GM19468 (cell line): Measurements from ENCODE around the gene RAD51B.

Experiments used
- ATAC-seq: cut with Tn5 transposase; IDR thresholded peaks from one replicate; pipeline ENCODE4 v1.9.1; 2021; ENCODE audit warnings: mild to moderate bottlenecking, moderate library complexity, moderate number of reproducible peaks; ENCODE audit not compliant: unreplicated experiment; ENCODE audit errors: extremely low read depth

The RAD51B gene

GRCh38 chr14:68384881-68385280 is 565.3 kb downstream of the RAD51B start:
- no peak for ATAC-seq

- ATAC-seq = no peak
These were observed 566.9 kb downstream of the RAD51B start for GRCh38 chr14:68386446-68386845.

- ATAC-seq = no peak
These were observed 567.6 kb downstream of the RAD51B start for GRCh38 chr14:68386950-68387779.

GRCh38 chr14:68389943-68390342 is 570.4 kb downstream of the RAD51B start:
- no peak for ATAC-seq

- no peak for ATAC-seq
These were observed 571.2 kb downstream of the RAD51B start for GRCh38 chr14:68390741-68391140.

- no peak for ATAC-seq
These were observed 571.9 kb downstream of the RAD51B start for GRCh38 chr14:68391311-68392014.

GRCh38 chr14:68392393-68393141 is 573.0 kb downstream of the RAD51B start:
- no peak for ATAC-seq

GRCh38 chr14:68393259-68393658 is 573.7 kb downstream of the RAD51B start:
- ATAC-seq = no peak

GRCh38 chr14:68394118-68394763 is 574.7 kb downstream of the RAD51B start:
- ATAC-seq = no peak

- no peak for ATAC-seq
These were observed 575.2 kb downstream of the RAD51B start for GRCh38 chr14:68394764-68395143.

GRCh38 chr14:68395604-68396003 is 576.0 kb downstream of the RAD51B start:
- no peak for ATAC-seq

- ATAC-seq = no peak
These were observed 576.9 kb downstream of the RAD51B start for GRCh38 chr14:68396461-68396860.

GRCh38 chr14:68397371-68397811 is 577.8 kb downstream of the RAD51B start:
- no peak for ATAC-seq

GRCh38 chr14:68397822-68398221 is 578.2 kb downstream of the RAD51B start:
- ATAC-seq = no peak

- no peak for ATAC-seq
These were observed 578.8 kb downstream of the RAD51B start for GRCh38 chr14:68398370-68398769.

GRCh38 chr14:68399971-68400370 is 580.4 kb downstream of the RAD51B start:
- no peak for ATAC-seq

- ATAC-seq = no peak
These were observed 581.7 kb downstream of the RAD51B start for GRCh38 chr14:68401317-68401716.

GRCh38 chr14:68401855-68402254 is 582.3 kb downstream of the RAD51B start:
- no peak for ATAC-seq

GRCh38 chr14:68402525-68403101 is 583.0 kb downstream of the RAD51B start:
- ATAC-seq = no peak
